ENCODE results near the gene HOOK2.
"Not testable (repeated sequence)": the region's sequence is repeated elsewhere in the genome, so short reads cannot be mapped to it uniquely, and the experiment has no call there.

HOOK2 gene

GRCh38 chr19:12800923-12801465, 25.6 kb upstream of the HOOK2 start:
- H2AFZ ChIP-seq = peak overlapping the region; percentile 96
- no peaks in the 10 kb centered on the region for H3K27me3 ChIP-seq (ENCODE audit: control insufficient read depth, insufficient read depth, low read length)
- H3K9ac ChIP-seq = peak overlapping the region; percentile 100
- H3K27ac ChIP-seq = peak overlapping the region; percentile 95
- no peaks in the 10 kb centered on the region for H3K36me3 ChIP-seq (ENCODE audit: control insufficient read depth, insufficient read depth, low read length)
- H3K4me1 ChIP-seq = peaks cover 19% of the 10 kb centered on the region
- H3K4me3 ChIP-seq (ENCODE audit: low read depth, low read length) = peak overlapping the region; percentile 97
- peaks cover 14% of the 10 kb centered on the region for H3K79me2 ChIP-seq
- H3K9me3 ChIP-seq (ENCODE audit: control insufficient read depth, low read length) = no peaks in the 10 kb centered on the region
- H3K4me2 ChIP-seq (ENCODE audit: low read length) = peak overlapping the region; percentile 99
- no peak for TF ChIP-seq CTCF (IDR thresholded peaks at IDR 0.05)

- Histone ChIP-seq H3K4me1 (peaks cover 22% of the 10 kb centered on the region), H3K9ac (no peak overlapping the region)
Observed at GRCh38 chr19:12800466-12800770, 25.1 kb upstream of the HOOK2 start.

GRCh38 chr19:12799742-12800465, 24.6 kb upstream of the HOOK2 start:
- peak overlapping the region; percentile 99 for H3K4me2 ChIP-seq (ENCODE audit: low read length)
- no peak overlapping the region for H3K9ac ChIP-seq
- H3K79me2 ChIP-seq = peaks cover 16% of the 10 kb centered on the region
- no peaks in the 10 kb centered on the region for H3K9me3 ChIP-seq (ENCODE audit: control insufficient read depth, low read length)
- no peaks in the 10 kb centered on the region for H3K36me3 ChIP-seq (ENCODE audit: control insufficient read depth, insufficient read depth, low read length)
- H3K4me1 ChIP-seq = peaks cover 22% of the 10 kb centered on the region
- no peak overlapping the region for H3K4me3 ChIP-seq (ENCODE audit: low read depth, low read length)
- TF ChIP-seq CTCF (IDR thresholded peaks at IDR 0.05) = no peak
- no peak overlapping the region for H3K27ac ChIP-seq
- H2AFZ ChIP-seq = no peak overlapping the region
- no peaks in the 10 kb centered on the region for H3K27me3 ChIP-seq (ENCODE audit: control insufficient read depth, insufficient read depth, low read length)

More at GRCh38 chr19:12800466-12800770, 25.1 kb upstream of the HOOK2 start:
- no peaks in the 10 kb centered on the region for H3K36me3 ChIP-seq (ENCODE audit: control insufficient read depth, insufficient read depth, low read length)
- H3K9me3 ChIP-seq (ENCODE audit: control insufficient read depth, low read length) = no peaks in the 10 kb centered on the region
- no peak for TF ChIP-seq CTCF (IDR thresholded peaks at IDR 0.05)
- H3K4me3 ChIP-seq (ENCODE audit: low read depth, low read length) = peak overlapping the region; percentile 97
- H3K4me2 ChIP-seq (ENCODE audit: low read length) = peak overlapping the region; percentile 99
- H2AFZ ChIP-seq = no peak overlapping the region
- H3K27ac ChIP-seq = peak overlapping the region; percentile 95
- no peaks in the 10 kb centered on the region for H3K27me3 ChIP-seq (ENCODE audit: control insufficient read depth, insufficient read depth, low read length)
- peaks cover 14% of the 10 kb centered on the region for H3K79me2 ChIP-seq

- not testable (repeated sequence) for H3K36me3 ChIP-seq (ENCODE audit: control insufficient read depth, insufficient read depth, low read length); H3K4me3 ChIP-seq (ENCODE audit: low read depth, low read length); H3K9me3 ChIP-seq (ENCODE audit: control insufficient read depth, low read length); H3K27me3 ChIP-seq (ENCODE audit: control insufficient read depth, insufficient read depth, low read length); H2AFZ ChIP-seq; H3K9ac ChIP-seq; H3K27ac ChIP-seq; H3K4me2 ChIP-seq (ENCODE audit: low read length)
- Histone ChIP-seq H3K4me1 (peaks cover 30% of the 10 kb centered on the region), H3K79me2 (peaks cover 20% of the 10 kb centered on the region)
Observed at GRCh38 chr19:12797607-12798006, 22.3 kb upstream of the HOOK2 start.

- no peak overlapping the region for H3K4me3 ChIP-seq (ENCODE audit: low read depth, low read length)
- H3K9me3 ChIP-seq (ENCODE audit: control insufficient read depth, low read length) = no peaks in the 10 kb centered on the region
- H3K9ac ChIP-seq = no peak overlapping the region
- H3K4me1 ChIP-seq = peaks cover 25% of the 10 kb centered on the region
- no peak overlapping the region for H3K4me2 ChIP-seq (ENCODE audit: low read length)
- no peak overlapping the region for H3K27ac ChIP-seq
- H3K27me3 ChIP-seq (ENCODE audit: control insufficient read depth, insufficient read depth, low read length) = no peaks in the 10 kb centered on the region
- peaks cover 20% of the 10 kb centered on the region for H3K79me2 ChIP-seq
- TF ChIP-seq CTCF (IDR thresholded peaks at IDR 0.05) = no peak
- H3K36me3 ChIP-seq (ENCODE audit: control insufficient read depth, insufficient read depth, low read length) = no peaks in the 10 kb centered on the region
- no peak overlapping the region for H2AFZ ChIP-seq
Observed at GRCh38 chr19:12797141-12797587, 21.8 kb upstream of the HOOK2 start.

Data from parathyroid adenoma (tissue), 2 donors.